ENCODE results near the gene ADSS1.

Gene ADSS1

GRCh38 chr14:104766256-104766862 lies 42.3 kb downstream of the ADSS1 start:
- H3K36me3 ChIP-seq (ENCODE audit: control insufficient read depth in 5 of 5, insufficient read depth in 5 of 5, low read length in 5 of 5) = peaks cover 0 to 24% (median 15%) of the 10 kb centered on the region in 5 donors
- peaks cover 0 to 15% (median 11%) of the 10 kb centered on the region in 5 donors for H3K4me1 ChIP-seq (ENCODE audit: control insufficient read depth in 5 of 5, insufficient read depth in 5 of 5, low read length in 5 of 5)
- no peaks in the 10 kb centered on the region for H3K27me3 ChIP-seq (ENCODE audit: control insufficient read depth in 5 of 5, insufficient read depth in 4 of 5, low read length in 5 of 5)
- H3K9ac ChIP-seq (ENCODE audit: low read length in 5 of 5) = no peak overlapping the region
- H3K27ac ChIP-seq (ENCODE audit: low read depth, low read length) = no peak overlapping the region
- H3K4me3 ChIP-seq (ENCODE audit: low read depth in 1 of 5, low read length in 5 of 5) = no peak overlapping the region
- H3K9me3 ChIP-seq (ENCODE audit: control insufficient read depth in 5 of 5, low read length in 5 of 5) = peaks cover 0 to 12% (median 5%) of the 10 kb centered on the region in 5 donors

GRCh38 chr14:104766863-104767633 lies 43.0 kb downstream of the ADSS1 start:
- Histone ChIP-seq H3K9ac (ENCODE audit: low read length in 5 of 5) (no peak overlapping the region), H3K27ac (ENCODE audit: low read depth, low read length) (no peak overlapping the region), H3K9me3 (ENCODE audit: control insufficient read depth in 5 of 5, low read length in 5 of 5) (peaks cover 0 to 14% (median 7%) of the 10 kb centered on the region in 5 donors), H3K36me3 (ENCODE audit: control insufficient read depth in 5 of 5, insufficient read depth in 5 of 5, low read length in 5 of 5) (peaks cover 0 to 26% (median 20%) of the 10 kb centered on the region in 5 donors), H3K4me1 (ENCODE audit: control insufficient read depth in 5 of 5, insufficient read depth in 5 of 5, low read length in 5 of 5) (peaks cover 0 to 15% (median 11%) of the 10 kb centered on the region in 5 donors), H3K4me3 (ENCODE audit: low read depth in 1 of 5, low read length in 5 of 5) (no peak overlapping the region), H3K27me3 (ENCODE audit: control insufficient read depth in 5 of 5, insufficient read depth in 4 of 5, low read length in 5 of 5) (no peaks in the 10 kb centered on the region)

GRCh38 chr14:104767634-104767918 lies 43.5 kb downstream of the ADSS1 start:
- Histone ChIP-seq H3K4me3 (ENCODE audit: low read depth in 1 of 5, low read length in 5 of 5) (no peak overlapping the region), H3K4me1 (ENCODE audit: control insufficient read depth in 5 of 5, insufficient read depth in 5 of 5, low read length in 5 of 5) (peaks cover 0 to 15% (median 11%) of the 10 kb centered on the region in 5 donors), H3K27ac (ENCODE audit: low read depth, low read length) (no peak overlapping the region), H3K27me3 (ENCODE audit: control insufficient read depth in 5 of 5, insufficient read depth in 4 of 5, low read length in 5 of 5) (no peaks in the 10 kb centered on the region), H3K9me3 (ENCODE audit: control insufficient read depth in 5 of 5, low read length in 5 of 5) (peaks cover 0 to 14% (median 7%) of the 10 kb centered on the region in 5 donors), H3K36me3 (ENCODE audit: control insufficient read depth in 5 of 5, insufficient read depth in 5 of 5, low read length in 5 of 5) (peaks cover 0 to 30% (median 25%) of the 10 kb centered on the region in 5 donors), H3K9ac (ENCODE audit: low read length in 5 of 5) (no peak overlapping the region)

GRCh38 chr14:104768437-104769323 lies 44.7 kb downstream of the ADSS1 start:
- Histone ChIP-seq H3K4me1 (ENCODE audit: control insufficient read depth in 5 of 5, insufficient read depth in 5 of 5, low read length in 5 of 5) (peaks cover 0 to 15% (median 11%) of the 10 kb centered on the region in 5 donors), H3K9ac (ENCODE audit: low read length in 5 of 5) (no peak overlapping the region), H3K4me3 (ENCODE audit: low read depth in 1 of 5, low read length in 5 of 5) (no peak overlapping the region), H3K36me3 (ENCODE audit: control insufficient read depth in 5 of 5, insufficient read depth in 5 of 5, low read length in 5 of 5) (peaks cover 0 to 41% (median 36%) of the 10 kb centered on the region in 5 donors), H3K27me3 (ENCODE audit: control insufficient read depth in 5 of 5, insufficient read depth in 4 of 5, low read length in 5 of 5) (no peaks in the 10 kb centered on the region), H3K9me3 (ENCODE audit: control insufficient read depth in 5 of 5, low read length in 5 of 5) (peaks cover 0 to 14% (median 7%) of the 10 kb centered on the region in 5 donors), H3K27ac (ENCODE audit: low read depth, low read length) (no peak overlapping the region)

GRCh38 chr14:104769324-104770071 lies 45.5 kb downstream of the ADSS1 start:
- Histone ChIP-seq H3K36me3 (ENCODE audit: control insufficient read depth in 5 of 5, insufficient read depth in 5 of 5, low read length in 5 of 5) (peaks cover 0 to 47% (median 43%) of the 10 kb centered on the region in 5 donors), H3K4me1 (ENCODE audit: control insufficient read depth in 5 of 5, insufficient read depth in 5 of 5, low read length in 5 of 5) (peaks cover 0 to 15% (median 11%) of the 10 kb centered on the region in 5 donors), H3K4me3 (ENCODE audit: low read depth in 1 of 5, low read length in 5 of 5) (no peak overlapping the region), H3K27ac (ENCODE audit: low read depth, low read length) (no peak overlapping the region), H3K9me3 (ENCODE audit: control insufficient read depth in 5 of 5, low read length in 5 of 5) (peaks cover 0 to 14% (median 7%) of the 10 kb centered on the region in 5 donors), H3K27me3 (ENCODE audit: control insufficient read depth in 5 of 5, insufficient read depth in 4 of 5, low read length in 5 of 5) (no peaks in the 10 kb centered on the region), H3K9ac (ENCODE audit: low read length in 5 of 5) (no peak overlapping the region)

- peaks cover 0 to 14% (median 7%) of the 10 kb centered on the region in 5 donors for H3K9me3 ChIP-seq (ENCODE audit: control insufficient read depth in 5 of 5, low read length in 5 of 5)
- no peak overlapping the region for H3K9ac ChIP-seq (ENCODE audit: low read length in 5 of 5)
- H3K36me3 ChIP-seq (ENCODE audit: control insufficient read depth in 5 of 5, insufficient read depth in 5 of 5, low read length in 5 of 5) = peaks cover 0 to 53% (median 49%) of the 10 kb centered on the region in 5 donors
- H3K4me3 ChIP-seq (ENCODE audit: low read depth in 1 of 5, low read length in 5 of 5) = no peak overlapping the region
- no peaks in the 10 kb centered on the region for H3K27me3 ChIP-seq (ENCODE audit: control insufficient read depth in 5 of 5, insufficient read depth in 4 of 5, low read length in 5 of 5)
- H3K4me1 ChIP-seq (ENCODE audit: control insufficient read depth in 5 of 5, insufficient read depth in 5 of 5, low read length in 5 of 5) = peaks cover 0 to 15% (median 11%) of the 10 kb centered on the region in 5 donors
- H3K27ac ChIP-seq (ENCODE audit: low read depth, low read length) = no peak overlapping the region
These were observed 46.1 kb downstream of the ADSS1 start for GRCh38 chr14:104770072-104770579.

GRCh38 chr14:104770851-104771272 lies 46.8 kb downstream of the ADSS1 start:
- H3K4me3 ChIP-seq (ENCODE audit: low read depth in 1 of 5, low read length in 5 of 5) = no peak overlapping the region
- H3K27me3 ChIP-seq (ENCODE audit: control insufficient read depth in 5 of 5, insufficient read depth in 4 of 5, low read length in 5 of 5) = no peaks in the 10 kb centered on the region
- no peak overlapping the region for H3K9ac ChIP-seq (ENCODE audit: low read length in 5 of 5)
- no peak overlapping the region for H3K27ac ChIP-seq (ENCODE audit: low read depth, low read length)
- H3K36me3 ChIP-seq (ENCODE audit: control insufficient read depth in 5 of 5, insufficient read depth in 5 of 5, low read length in 5 of 5) = peaks cover 0 to 60% (median 55%) of the 10 kb centered on the region in 5 donors
- peaks cover 0 to 14% (median 7%) of the 10 kb centered on the region in 5 donors for H3K9me3 ChIP-seq (ENCODE audit: control insufficient read depth in 5 of 5, low read length in 5 of 5)
- peaks cover 0 to 15% (median 11%) of the 10 kb centered on the region in 5 donors for H3K4me1 ChIP-seq (ENCODE audit: control insufficient read depth in 5 of 5, insufficient read depth in 5 of 5, low read length in 5 of 5)

GRCh38 chr14:104771374-104771773 lies 47.3 kb downstream of the ADSS1 start:
- Histone ChIP-seq H3K9me3 (ENCODE audit: control insufficient read depth in 5 of 5, low read length in 5 of 5) (peaks cover 0 to 12% (median 7%) of the 10 kb centered on the region in 5 donors), H3K4me3 (ENCODE audit: low read depth in 1 of 5, low read length in 5 of 5) (no peak overlapping the region), H3K4me1 (ENCODE audit: control insufficient read depth in 5 of 5, insufficient read depth in 5 of 5, low read length in 5 of 5) (peaks cover 0 to 15% (median 11%) of the 10 kb centered on the region in 5 donors), H3K27me3 (ENCODE audit: control insufficient read depth in 5 of 5, insufficient read depth in 4 of 5, low read length in 5 of 5) (no peaks in the 10 kb centered on the region), H3K9ac (ENCODE audit: low read length in 5 of 5) (no peak overlapping the region), H3K27ac (ENCODE audit: low read depth, low read length) (no peak overlapping the region), H3K36me3 (ENCODE audit: control insufficient read depth in 5 of 5, insufficient read depth in 5 of 5, low read length in 5 of 5) (peaks cover 0 to 63% (median 56%) of the 10 kb centered on the region in 5 donors)

Measured in subcutaneous abdominal adipose tissue (tissue), 5 donors.